Measurements from ENCODE around the gene TEX101. TPM values are rescaled to one million over a fixed set of nuclear protein-coding genes. Genes with fewer than 3 reads are reported as not detected.

TEX101 gene
- total and polyA plus RNA-seq, 4 donors, result not detected

GRCh38 chr19:43425567-43426392 is 11.1 kb downstream of the TEX101 start (continued):
- no peak for TF ChIP-seq REST (IDR thresholded peaks at IDR 0.05)
- TF ChIP-seq ATF3 (IDR thresholded peaks at IDR 0.05), result no peak
- no peak for TF ChIP-seq HNF4G (IDR thresholded peaks at IDR 0.05)
- peak; percentile 40 for TF ChIP-seq NR2F2 (IDR thresholded peaks at IDR 0.05)
- no peak for TF ChIP-seq YY1 (IDR thresholded peaks at IDR 0.05)
- TF ChIP-seq FOXA1 (IDR thresholded peaks at IDR 0.05), result no peak
- TF ChIP-seq EGR1 (IDR thresholded peaks at IDR 0.05; ENCODE audit: low read depth in 2 of 2), result no peak
- TF ChIP-seq GABPA (IDR thresholded peaks at IDR 0.05 in 1 of 2, conservative IDR thresholded peaks at IDR 0.05 in 1 of 2), result no peak
- TF ChIP-seq SP1 (IDR thresholded peaks at IDR 0.05), result no peak
- TF ChIP-seq FOXA2 (IDR thresholded peaks at IDR 0.05), result no peak

- Histone ChIP-seq H3K4me3 (ENCODE audit: low read depth in 1 of 3, low read length in 3 of 3) (no peak overlapping the region), H3K9me3 (ENCODE audit: control insufficient read depth in 4 of 4, low read length in 3 of 4) (no peaks in the 10 kb centered on the region), H3K27me3 (ENCODE audit: control insufficient read depth in 4 of 4, insufficient read depth in 4 of 4, low read length in 3 of 4) (no peaks in the 10 kb centered on the region), H3K9ac (ENCODE audit: low read depth in 1 of 2, low read length in 2 of 2) (no peak overlapping the region), H3K27ac (ENCODE audit: low read depth in 1 of 2, low read length in 2 of 2) (no peak overlapping the region), H3K4me1 (ENCODE audit: control insufficient read depth in 4 of 4, insufficient read depth in 4 of 4, low read length in 3 of 4) (no peaks in the 10 kb centered on the region), H3K36me3 (ENCODE audit: control insufficient read depth in 4 of 4, insufficient read depth in 3 of 4, low read depth in 1 of 4, low read length in 3 of 4) (no peaks in the 10 kb centered on the region)
- WGBS, result 90% methylated on average over 7 of the region's 7 CpGs
- TF ChIP-seq RXRA (IDR thresholded peaks at IDR 0.05), result no peak
- no peak for DNase-seq (ENCODE audit: low spot score)
These were observed 14.7 kb downstream of the TEX101 start for GRCh38 chr19:43429395-43429794.

GRCh38 chr19:43430142-43430710 is 15.5 kb downstream of the TEX101 start:
- no peaks in the 10 kb centered on the region for H3K4me1 ChIP-seq (ENCODE audit: control insufficient read depth in 4 of 4, insufficient read depth in 4 of 4, low read length in 3 of 4)
- no peak for TF ChIP-seq CTCF (IDR thresholded peaks at IDR 0.05; ENCODE audit: low read depth, low read length, missing input control)
- no peak for TF ChIP-seq NR2F2 (IDR thresholded peaks at IDR 0.05)
- TF ChIP-seq REST (IDR thresholded peaks at IDR 0.05), result no peak
- no peak for TF ChIP-seq RXRA (IDR thresholded peaks at IDR 0.05)
- TF ChIP-seq SP1 (IDR thresholded peaks at IDR 0.05), result peak; percentile 12
- no peak for TF ChIP-seq JUND (IDR thresholded peaks at IDR 0.05)
- no peak overlapping the region for H3K4me3 ChIP-seq (ENCODE audit: low read depth in 1 of 3, low read length in 3 of 3)
- H3K9ac ChIP-seq (ENCODE audit: low read depth in 1 of 2, low read length in 2 of 2), result no peak overlapping the region
- H3K9me3 ChIP-seq (ENCODE audit: control insufficient read depth in 4 of 4, low read length in 3 of 4), result no peaks in the 10 kb centered on the region
- H3K36me3 ChIP-seq (ENCODE audit: control insufficient read depth in 4 of 4, insufficient read depth in 3 of 4, low read depth in 1 of 4, low read length in 3 of 4), result no peaks in the 10 kb centered on the region
- no peak for DNase-seq (ENCODE audit: low spot score)
- H3K27me3 ChIP-seq (ENCODE audit: control insufficient read depth in 4 of 4, insufficient read depth in 4 of 4, low read length in 3 of 4), result no peaks in the 10 kb centered on the region
- H3K27ac ChIP-seq (ENCODE audit: low read depth in 1 of 2, low read length in 2 of 2), result no peak overlapping the region
- 66% methylated on average over 6 of the region's 6 CpGs for WGBS
